A549 (cell line): Measurements from ENCODE around the gene SUPT3H. TPM values are rescaled to one million over a fixed set of nuclear protein-coding genes. Genes with fewer than 3 reads are reported as not detected.

Experiments
- ATAC-seq, 2 experiments: fragments of 200-7000 bp in 1 of 2; fragments of >200 bp in 1 of 2; cut with Nextera tagmentation in 1 of 2; cut with Tn5 transposase in 1 of 2; 3 replicates each; pipeline versions ENCODE4 v1.8.0 to v1.9.1; 2018 to 2020; ENCODE audit warnings: mild to moderate bottlenecking in 1 of 2, moderate library complexity in 1 of 2
- CTCF ChIA-PET: fragments of 300-600 bp; sonication (Branson Sonifier 250); formaldehyde crosslinking; extraction: SDS; loops from one replicate; lab custom pipeline; 2021; ENCODE audit warnings: antibody characterized with exemption, inconsistent platforms; lab: Yijun Ruan, JAX
- POLR2A ChIA-PET: fragments of 350-600 bp; formaldehyde crosslinking; extraction: SDS; loops from one replicate; lab custom pipeline; 2021; ENCODE audit warnings: antibody characterized with exemption, inconsistent platforms; lab: Yijun Ruan, JAX
- DNase-seq, 2 experiments: peaks; one replicate each; pipeline versions ENCODE4 v3.0.0 to v3.0.0-alpha.2; 2011 to 2016; ENCODE audit warnings: low read depth in 1 of 2, low spot score in 1 of 2
- FAIRE-seq: peaks from 2 replicates; lab custom pipeline; 2011; peaks lifted over from hg19 to GRCh38; lab: Jason Lieb, UNC
- H3K27ac ChIP-seq, 2 experiments: fragments of >200 bp; sonication (Bioruptor Twin); formaldehyde crosslinking; 3 replicates each; pipeline ENCODE4 v1.5.1; 2016 to 2017
- H3K4me1 ChIP-seq: fragments of >200 bp; sonication (Bioruptor Twin); formaldehyde crosslinking; 3 replicates; pipeline ENCODE4 v1.6.1; 2016
- H3K4me2 ChIP-seq: fragments of >200 bp; sonication (Bioruptor Twin); formaldehyde crosslinking; 3 replicates; pipeline ENCODE4 v1.6.1; 2016
- H3K4me3 ChIP-seq: fragments of >200 bp; sonication (Bioruptor Twin); formaldehyde crosslinking; 3 replicates; pipeline ENCODE4 v1.5.1; 2016
- H3K9me3 ChIP-seq: fragments of >200 bp; sonication (Bioruptor Twin); formaldehyde crosslinking; 3 replicates; pipeline ENCODE4 v1.6.1; 2016
- BHLHE40 ChIP-seq: IDR thresholded peaks from 2 replicates; pipeline ENCODE4 v1.6.1; 2012; ENCODE audit warnings: low read depth, low read length, inconsistent platforms
- CBX8 ChIP-seq: fragments of 200-600 bp; sonication (generic); IDR thresholded peaks from 2 replicates; pipeline ENCODE4 v1.6.1; 2016
- CEBPB ChIP-seq, 2 experiments: fragments of >200 bp in 1 of 2; sonication (Bioruptor Twin) in 1 of 2; formaldehyde crosslinking in 1 of 2; IDR thresholded peaks; 2 replicates each; pipeline ENCODE4 v1.6.1; 2012 to 2016
- CHD4 ChIP-seq: fragments of 200-600 bp; sonication (generic); IDR thresholded peaks from 2 replicates; pipeline ENCODE4 v1.6.1; 2016; ENCODE audit warnings: antibody characterized with exemption, mild to moderate bottlenecking, borderline replicate concordance
- FOXS1 ChIP-seq: fragments of 250-450 bp; sonication (Bioruptor Pico); IDR thresholded peaks from 2 replicates; pipeline ENCODE4 v1.5.0; 2020; ENCODE audit warnings: mild to moderate bottlenecking, moderate library complexity
- GATA3 ChIP-seq: IDR thresholded peaks from 2 replicates; pipeline ENCODE4 v1.6.1; 2012; ENCODE audit warnings: borderline replicate concordance
- HDAC2 ChIP-seq: fragments of 200-600 bp; sonication (generic); IDR thresholded peaks from 2 replicates; pipeline ENCODE4 v1.6.1; 2016
- HEYL ChIP-seq: fragments of 250-450 bp; sonication (Bioruptor Pico); IDR thresholded peaks from 2 replicates; pipeline ENCODE4 v1.8.0; 2021; ENCODE audit warnings: mild to moderate bottlenecking, moderate library complexity
- HOXA7 ChIP-seq: fragments of 250-450 bp; sonication (Bioruptor Pico); IDR thresholded peaks from 2 replicates; pipeline ENCODE4 v1.5.0; 2020; ENCODE audit warnings: mild to moderate bottlenecking, moderate library complexity
- HOXB5 ChIP-seq: fragments of 250-450 bp; sonication (Bioruptor Pico); IDR thresholded peaks from 2 replicates; pipeline ENCODE4 v1.5.0; 2020; ENCODE audit warnings: mild to moderate bottlenecking, moderate library complexity
- KDM1A ChIP-seq: fragments of 200-600 bp; sonication (generic); IDR thresholded peaks from 2 replicates; pipeline ENCODE4 v1.6.1; 2016; ENCODE audit warnings: low read depth, mild to moderate bottlenecking
- MAFK ChIP-seq: fragments of 450-650 bp; IDR thresholded peaks from 2 replicates; pipeline ENCODE4 v1.6.1; 2014; ENCODE audit not compliant: partially characterized antibody
- MAZ ChIP-seq: fragments of 150-350 bp; IDR thresholded peaks from 2 replicates; pipeline ENCODE4 v1.6.1; 2014; ENCODE audit warnings: antibody characterized with exemption, low read depth, low read length, borderline replicate concordance
- NPAS2 ChIP-seq: fragments of 250-450 bp; sonication (Bioruptor Pico); IDR thresholded peaks from 2 replicates; pipeline ENCODE4 v1.8.0; 2022; ENCODE audit warnings: mild to moderate bottlenecking, moderate library complexity, borderline replicate concordance
- POLR2AphosphoS2 ChIP-seq: conservative IDR thresholded peaks from 2 replicates; pipeline ENCODE4 v1.6.1; 2012; ENCODE audit warnings: low read length, improper control_type of control experiment, inconsistent platforms
- RAD21 ChIP-seq, 2 experiments: fragments of >200 bp in 1 of 2; sonication (Bioruptor Twin) in 1 of 2; formaldehyde crosslinking in 1 of 2; IDR thresholded peaks in 1 of 2; conservative IDR thresholded peaks in 1 of 2; 2 replicates in 1 of 2; 3 replicates in 1 of 2; pipeline ENCODE4 v1.6.1; 2012 to 2018; ENCODE audit warnings: inconsistent platforms in 1 of 2
- RARB ChIP-seq: fragments of 250-450 bp; sonication (Bioruptor Pico); IDR thresholded peaks from 2 replicates; pipeline ENCODE4 v1.8.0; 2021; ENCODE audit warnings: mild to moderate bottlenecking, moderate library complexity
- RFX5 ChIP-seq: fragments of 450-650 bp; IDR thresholded peaks from 2 replicates; pipeline ENCODE4 v1.7.1; 2014; ENCODE audit warnings: antibody characterized with exemption, mild to moderate bottlenecking, moderate library complexity
- RNF2 ChIP-seq: fragments of 200-600 bp; sonication (generic); IDR thresholded peaks from 2 replicates; pipeline ENCODE4 v1.6.1; 2016; ENCODE audit warnings: low read depth, mild to moderate bottlenecking, antibody characterized with exemption, moderate library complexity, borderline replicate concordance
- TFCP2L1 ChIP-seq: fragments of 250-450 bp; sonication (Bioruptor Pico); IDR thresholded peaks from 2 replicates; pipeline ENCODE4 v1.5.0; 2021; ENCODE audit warnings: mild to moderate bottlenecking
- TP53 ChIP-seq: fragments of 250-450 bp; sonication (Bioruptor Pico); IDR thresholded peaks from 2 replicates; pipeline ENCODE4 v1.5.0; 2021; ENCODE audit warnings: mild to moderate bottlenecking, moderate library complexity
- ZC3H11A ChIP-seq: fragments of 450-650 bp; IDR thresholded peaks from 2 replicates; pipeline ENCODE4 v1.6.1; 2014; ENCODE audit warnings: antibody characterized with exemption, mild to moderate bottlenecking
- ZSCAN20 ChIP-seq: fragments of 250-450 bp; sonication (Bioruptor Pico); IDR thresholded peaks from 2 replicates; pipeline ENCODE4 v1.8.0; 2022; ENCODE audit warnings: mild to moderate bottlenecking, moderate library complexity
- WGBS: methylation state at CpG from one replicate; pipeline ENCODE4 v1.1.6; 2017; ENCODE audit errors: missing lambda C conversion rate; 5-methylcytosine and 5-hydroxymethylcytosine counted together
- polyA plus RNA-seq, 4 experiments: library from polyadenylated mRNA; depleted of rRNA in 3 of 4; stranded (reverse); fragments of >200 nt; fragmentation: RNase III in 1 of 4; extraction: RNeasy Plus Mini Kit Qiagen cat#74134 plus additional on column Dnase treatment in 1 of 4; gene quantifications; 2 replicates in 3 of 4; 3 replicates in 1 of 4; pipeline ENCODE4 v1.2.3, GENCODE V29; 2011 to 2017
- TF ChIP-seq, protein P1 (sequence below): fragments of 150-350 bp; IDR thresholded peaks from 2 replicates; pipeline ENCODE4 v1.6.1; 2014; ENCODE audit warnings: low read depth, mild to moderate bottlenecking, low read length
- TF ChIP-seq, protein P2 (sequence below): IDR thresholded peaks from 2 replicates; pipeline ENCODE4 v1.6.1; 2012
- TF ChIP-seq, protein P3 (sequence below): fragments of 450-650 bp; IDR thresholded peaks from 2 replicates; pipeline ENCODE4 v1.6.1; 2014; ENCODE audit warnings: antibody characterized with exemption
- TF ChIP-seq, protein P4 (sequence below): fragments of 250-450 bp; sonication (Bioruptor Pico); IDR thresholded peaks from 2 replicates; pipeline ENCODE4 v1.5.0; 2020; ENCODE audit warnings: low read depth, mild to moderate bottlenecking, moderate library complexity
- TF ChIP-seq, protein P5 (sequence below): IDR thresholded peaks from 2 replicates; pipeline ENCODE4 v1.6.1; 2012; ENCODE audit warnings: low read depth, borderline replicate concordance

SUPT3H gene
- polyA plus RNA-seq, 2 of the 4 experiments (the other 2 are of a cell fraction), result 4.3 to 6.2 TPM

DNA sequence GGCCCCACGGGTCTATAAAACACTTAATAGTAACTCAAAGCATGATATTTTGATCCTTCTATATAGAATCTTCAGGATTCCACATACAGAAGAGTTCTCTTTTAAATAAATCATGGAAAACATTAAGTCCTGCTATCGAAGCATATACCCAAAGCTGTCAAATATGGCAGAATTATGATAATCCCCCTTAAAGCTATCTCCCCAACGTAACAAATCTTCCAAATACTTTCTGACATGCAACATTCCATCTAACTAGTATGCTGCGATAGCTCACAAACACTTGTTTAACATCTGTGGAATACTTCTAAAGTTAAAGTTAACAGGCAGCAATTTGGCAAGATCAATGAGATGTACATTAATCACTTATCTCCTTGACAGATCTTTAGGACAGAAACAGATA is 420.6 kb downstream of the SUPT3H start:
- Histone ChIP-seq H3K9me3 (no peaks in the 10 kb centered on the region), H3K27ac (no peak overlapping the region), H3K4me2 (no peak overlapping the region), H3K4me1 (peaks cover 10% of the 10 kb centered on the region; the same call in 2 of the 3 replicates), H3K4me3 (no peak overlapping the region)
- no peak for DNase-seq
- TF ChIP-seq, protein P1, sequence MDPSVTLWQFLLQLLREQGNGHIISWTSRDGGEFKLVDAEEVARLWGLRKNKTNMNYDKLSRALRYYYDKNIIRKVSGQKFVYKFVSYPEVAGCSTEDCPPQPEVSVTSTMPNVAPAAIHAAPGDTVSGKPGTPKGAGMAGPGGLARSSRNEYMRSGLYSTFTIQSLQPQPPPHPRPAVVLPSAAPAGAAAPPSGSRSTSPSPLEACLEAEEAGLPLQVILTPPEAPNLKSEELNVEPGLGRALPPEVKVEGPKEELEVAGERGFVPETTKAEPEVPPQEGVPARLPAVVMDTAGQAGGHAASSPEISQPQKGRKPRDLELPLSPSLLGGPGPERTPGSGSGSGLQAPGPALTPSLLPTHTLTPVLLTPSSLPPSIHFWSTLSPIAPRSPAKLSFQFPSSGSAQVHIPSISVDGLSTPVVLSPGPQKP, result no peak
- no peak for TF ChIP-seq GATA3
- TF ChIP-seq CEBPB (IDR thresholded peaks at IDR 0.05), result no peak
- TF ChIP-seq, protein P2, sequence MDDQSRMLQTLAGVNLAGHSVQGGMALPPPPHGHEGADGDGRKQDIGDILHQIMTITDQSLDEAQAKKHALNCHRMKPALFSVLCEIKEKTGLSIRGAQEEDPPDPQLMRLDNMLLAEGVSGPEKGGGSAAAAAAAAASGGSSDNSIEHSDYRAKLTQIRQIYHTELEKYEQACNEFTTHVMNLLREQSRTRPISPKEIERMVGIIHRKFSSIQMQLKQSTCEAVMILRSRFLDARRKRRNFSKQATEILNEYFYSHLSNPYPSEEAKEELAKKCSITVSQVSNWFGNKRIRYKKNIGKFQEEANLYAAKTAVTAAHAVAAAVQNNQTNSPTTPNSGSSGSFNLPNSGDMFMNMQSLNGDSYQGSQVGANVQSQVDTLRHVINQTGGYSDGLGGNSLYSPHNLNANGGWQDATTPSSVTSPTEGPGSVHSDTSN, result no peak
- TF ChIP-seq ZC3H11A, result no peak
- TF ChIP-seq, protein P3, sequence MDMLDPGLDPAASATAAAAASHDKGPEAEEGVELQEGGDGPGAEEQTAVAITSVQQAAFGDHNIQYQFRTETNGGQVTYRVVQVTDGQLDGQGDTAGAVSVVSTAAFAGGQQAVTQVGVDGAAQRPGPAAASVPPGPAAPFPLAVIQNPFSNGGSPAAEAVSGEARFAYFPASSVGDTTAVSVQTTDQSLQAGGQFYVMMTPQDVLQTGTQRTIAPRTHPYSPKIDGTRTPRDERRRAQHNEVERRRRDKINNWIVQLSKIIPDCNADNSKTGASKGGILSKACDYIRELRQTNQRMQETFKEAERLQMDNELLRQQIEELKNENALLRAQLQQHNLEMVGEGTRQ, result no peak
- no peak for TF ChIP-seq FOXS1
- no peak for TF ChIP-seq RAD21 (conservative IDR thresholded peaks at IDR 0.05 in 1 of 2, IDR thresholded peaks at IDR 0.05 in 1 of 2)
- no peak for TF ChIP-seq HDAC2
- TF ChIP-seq CHD4, result no peak
- TF ChIP-seq POLR2AphosphoS2, result no peak
- no peak for TF ChIP-seq BHLHE40
- no peak for TF ChIP-seq HOXB5 (CRISPR knock-in tag)
- CTCF ChIA-PET, result no interaction called here
- POLR2A ChIA-PET, result no interaction called here
- 62% methylated on average over 4 of the region's 4 CpGs for WGBS
- FAIRE-seq, result no peak
- no peak for ATAC-seq

DNA sequence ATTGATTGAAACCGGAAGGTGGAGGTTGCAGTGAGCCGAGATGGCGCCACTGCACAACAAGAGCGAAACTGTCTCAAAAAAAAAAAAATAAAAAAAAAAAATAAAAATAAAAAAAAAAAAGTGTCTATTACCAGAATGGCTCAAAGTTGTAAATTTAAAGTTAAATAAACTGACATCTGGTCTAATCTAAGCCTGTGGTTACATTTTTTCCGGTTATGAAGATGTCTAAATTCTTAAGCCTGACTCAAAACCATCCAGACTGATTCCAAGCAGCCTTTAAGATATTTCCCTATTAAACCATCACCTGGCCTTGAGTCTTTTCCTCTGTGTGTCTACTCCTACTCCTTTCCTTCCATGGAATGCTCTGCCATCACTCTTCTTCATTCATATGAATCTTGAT is 421.3 kb downstream of the SUPT3H start:
- no peak for FAIRE-seq
- CTCF ChIA-PET, result no interaction called here

DNA sequence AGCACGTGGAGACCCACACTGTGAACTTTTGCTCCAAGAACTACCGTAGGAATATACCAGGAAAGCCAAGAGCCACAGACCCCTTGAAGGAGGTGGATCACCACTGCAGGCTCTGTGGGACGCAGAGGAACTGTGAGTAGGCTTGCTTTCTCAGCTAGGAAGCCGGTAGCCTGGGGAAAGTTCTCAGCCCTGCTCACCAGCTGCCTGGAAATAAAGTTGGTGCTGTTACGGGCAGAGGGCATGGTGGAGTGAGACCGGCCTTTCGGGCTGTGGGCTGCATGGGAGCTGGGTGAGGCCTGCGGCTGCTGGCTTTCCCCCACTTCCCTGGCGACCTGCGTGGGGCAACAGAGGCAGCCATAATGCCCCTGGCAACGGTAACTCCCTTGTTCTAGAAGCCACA is 422.6 kb downstream of the SUPT3H start:
- no peaks in the 10 kb centered on the region for H3K9me3 ChIP-seq
- DNase-seq (no peak), ATAC-seq (no peak), FAIRE-seq (no peak)
- no peak overlapping the region for H3K4me3 ChIP-seq
- 74% methylated on average over 7 of the region's 11 CpGs for WGBS
- POLR2A ChIA-PET, result no interaction called here
- TF ChIP-seq TP53, result no peak
- no peak overlapping the region for H3K4me2 ChIP-seq
- H3K4me1 ChIP-seq, result no peaks in the 10 kb centered on the region
- CTCF ChIA-PET, result no interaction called here
- no peak overlapping the region for H3K27ac ChIP-seq

More for the DNA sequence above, 421.3 kb downstream of the SUPT3H start:
- Histone ChIP-seq H3K4me2 (no peak overlapping the region), H3K4me1 (peaks cover 10% of the 10 kb centered on the region; the same call in 2 of the 3 replicates), H3K9me3 (no peaks in the 10 kb centered on the region), H3K4me3 (no peak overlapping the region), H3K27ac (no peak overlapping the region)
- DNase-seq (no peak), ATAC-seq (no peak)
- TF ChIP-seq RFX5 (no peak), HDAC2 (no peak), ZC3H11A (no peak), CBX8 (no peak), HOXA7 (CRISPR knock-in tag) (no peak), ZSCAN20 (CRISPR knock-in tag) (no peak), KDM1A (no peak), GATA3 (no peak)
- POLR2A ChIA-PET, result no interaction called here
- 87% methylated on average over 3 of the region's 5 CpGs for WGBS

DNA sequence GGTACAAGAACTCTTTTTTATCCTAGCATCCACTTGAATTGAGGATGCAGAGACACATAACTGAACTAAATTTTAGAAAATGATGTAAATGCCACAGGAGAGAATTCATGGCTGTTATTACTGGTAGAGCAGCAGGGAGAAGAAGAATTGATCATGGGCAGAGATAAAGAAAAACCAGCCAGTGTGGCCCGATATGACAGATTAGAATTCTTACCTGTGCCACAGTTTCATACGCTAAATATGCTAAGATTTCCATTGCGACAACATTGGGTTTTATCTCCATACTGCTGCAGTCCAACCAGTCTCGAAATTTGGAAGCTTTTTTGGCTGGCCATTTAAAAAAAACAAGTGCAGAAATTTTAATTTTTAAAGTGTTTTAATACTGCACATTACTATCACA is 423.5 kb downstream of the SUPT3H start:
- H3K4me2 ChIP-seq, result no peak overlapping the region
- H3K9me3 ChIP-seq, result no peaks in the 10 kb centered on the region
- no peak for ATAC-seq
- no peak overlapping the region for H3K27ac ChIP-seq
- POLR2A ChIA-PET, result no interaction called here
- CTCF ChIA-PET, result interaction anchor here (1.5 kb wide), 1 partner anchor 9 kb away, joined by 3 read pairs; no protein-coding TSS in a partner anchor
- H3K4me1 ChIP-seq, result no peaks in the 10 kb centered on the region
- no peak overlapping the region for H3K4me3 ChIP-seq
- FAIRE-seq, result no peak
- no peak for DNase-seq
- WGBS, result 79% methylated on average over 4 of the region's 4 CpGs
- TF ChIP-seq HEYL (CRISPR knock-in tag) (no peak), RARB (CRISPR knock-in tag) (no peak), NPAS2 (CRISPR knock-in tag) (no peak), RAD21 (conservative IDR thresholded peaks at IDR 0.05 in 1 of 2, IDR thresholded peaks at IDR 0.05 in 1 of 2) (no peak), MAZ (no peak), MAFK (no peak), CHD4 (no peak), TFCP2L1 (CRISPR knock-in tag) (no peak), RNF2 (no peak), HDAC2 (no peak)
- TF ChIP-seq, protein P4, sequence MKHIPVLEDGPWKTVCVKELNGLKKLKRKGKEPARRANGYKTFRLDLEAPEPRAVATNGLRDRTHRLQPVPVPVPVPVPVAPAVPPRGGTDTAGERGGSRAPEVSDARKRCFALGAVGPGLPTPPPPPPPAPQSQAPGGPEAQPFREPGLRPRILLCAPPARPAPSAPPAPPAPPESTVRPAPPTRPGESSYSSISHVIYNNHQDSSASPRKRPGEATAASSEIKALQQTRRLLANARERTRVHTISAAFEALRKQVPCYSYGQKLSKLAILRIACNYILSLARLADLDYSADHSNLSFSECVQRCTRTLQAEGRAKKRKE (CRISPR knock-in tag), result no peak
- TF ChIP-seq, protein P5, sequence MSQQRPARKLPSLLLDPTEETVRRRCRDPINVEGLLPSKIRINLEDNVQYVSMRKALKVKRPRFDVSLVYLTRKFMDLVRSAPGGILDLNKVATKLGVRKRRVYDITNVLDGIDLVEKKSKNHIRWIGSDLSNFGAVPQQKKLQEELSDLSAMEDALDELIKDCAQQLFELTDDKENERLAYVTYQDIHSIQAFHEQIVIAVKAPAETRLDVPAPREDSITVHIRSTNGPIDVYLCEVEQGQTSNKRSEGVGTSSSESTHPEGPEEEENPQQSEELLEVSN, result no peak
- TF ChIP-seq, protein P3, result no peak
